Adipocyte (in vitro differentiated cells): ENCODE results near the gene CFAP52.
"Not testable (repeated sequence)": the region's sequence is repeated elsewhere in the genome, so short reads cannot be mapped to it uniquely, and the experiment has no call there.

Experiments used
- DNase-seq: peaks from one replicate; pipeline ENCODE4 v3.0.0-alpha.2; 2015; ENCODE audit warnings: low read depth
- H3K27me3 ChIP-seq: replicated peaks from 2 replicates; pipeline ENCODE4 v1.7.0; 2013; ENCODE audit warnings: mild to moderate bottlenecking, low read length, moderate library complexity; ENCODE audit not compliant: control insufficient read depth, insufficient read depth
- H3K36me3 ChIP-seq: 2 replicates; pipeline ENCODE4 v1.7.0; 2013; ENCODE audit warnings: low read length, mild to moderate bottlenecking, moderate library complexity; ENCODE audit not compliant: control insufficient read depth, insufficient read depth, severe bottlenecking
- H3K4me1 ChIP-seq: 2 replicates; pipeline ENCODE4 v1.7.0; 2013; ENCODE audit warnings: mild to moderate bottlenecking, low read length, moderate library complexity; ENCODE audit not compliant: control insufficient read depth, insufficient read depth
- H3K4me3 ChIP-seq: 2 replicates; pipeline ENCODE4 v1.7.0; 2013; ENCODE audit warnings: mild to moderate bottlenecking, low read length, moderate library complexity
- H3K9ac ChIP-seq: 2 replicates; pipeline ENCODE4 v1.7.0; 2013; ENCODE audit warnings: mild to moderate bottlenecking, low read length, moderate library complexity
- H3K9me3 ChIP-seq: 2 replicates; pipeline ENCODE4 v1.7.0; 2013; ENCODE audit warnings: mild to moderate bottlenecking, low read length, moderate library complexity; ENCODE audit not compliant: control insufficient read depth

Gene CFAP52

DNA sequence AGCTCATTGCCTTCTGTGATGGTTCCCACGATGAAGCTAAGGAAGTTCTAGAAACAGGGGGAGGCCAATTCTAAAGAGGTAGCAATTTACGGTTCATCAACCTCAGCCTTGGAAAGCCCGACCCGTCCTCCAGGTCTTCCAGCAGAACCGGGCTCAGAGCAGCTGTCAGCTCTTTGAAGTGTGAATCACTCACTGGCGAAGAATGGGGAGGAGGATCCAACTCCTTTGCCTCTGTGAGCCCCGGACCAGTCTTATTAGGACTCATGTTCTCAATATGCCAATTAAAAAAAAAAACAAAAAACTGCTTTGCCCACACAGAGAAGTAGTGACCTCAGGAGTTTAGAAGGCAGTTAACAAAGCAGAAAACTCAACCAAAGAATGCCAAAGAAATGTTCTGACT lies 32.2 kb upstream of the CFAP52 start:
- DNase-seq: no peak
- Histone ChIP-seq H3K4me3 (no peak overlapping the region), H3K4me1 (no peaks in the 10 kb centered on the region), H3K9ac (no peak overlapping the region), H3K36me3 (no peaks in the 10 kb centered on the region), H3K9me3 (no peaks in the 10 kb centered on the region), H3K27me3 (no peaks in the 10 kb centered on the region)

DNA sequence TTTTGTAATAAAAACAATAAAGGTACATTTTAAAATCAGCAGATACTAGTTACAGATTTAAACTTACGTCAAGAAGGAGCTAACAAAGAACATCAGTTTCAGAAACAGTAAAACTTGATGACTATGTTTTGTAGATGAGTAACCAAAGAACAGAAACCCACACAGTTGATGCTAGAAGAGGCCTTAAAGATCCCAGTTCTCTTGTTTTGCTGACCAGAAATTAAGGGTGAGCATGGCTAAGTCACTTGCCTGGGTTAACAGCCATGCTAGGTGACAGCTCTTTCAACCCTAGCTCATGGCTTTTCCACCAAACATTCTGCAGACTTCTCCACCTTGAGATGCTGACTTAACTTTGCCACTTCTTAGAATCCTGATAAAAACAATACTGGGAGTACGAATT lies 27.2 kb upstream of the CFAP52 start:
- DNase-seq: no peak
- Histone ChIP-seq H3K4me1 (no peaks in the 10 kb centered on the region), H3K9me3 (no peaks in the 10 kb centered on the region), H3K27me3 (no peaks in the 10 kb centered on the region), H3K36me3 (no peaks in the 10 kb centered on the region), H3K9ac (no peak overlapping the region), H3K4me3 (no peak overlapping the region)

- Histone ChIP-seq H3K9me3 (no peaks in the 10 kb centered on the region), H3K4me1 (no peaks in the 10 kb centered on the region), H3K4me3 (no peak overlapping the region), H3K27me3 (no peaks in the 10 kb centered on the region), H3K9ac (no peak overlapping the region), H3K36me3 (peaks cover 3% of the 10 kb centered on the region)
- no peak for DNase-seq
Observed at GRCh38 chr17:9553181-9553580, 23.3 kb upstream of the CFAP52 start.

- H3K36me3 ChIP-seq: peaks cover 3% of the 10 kb centered on the region
- no peaks in the 10 kb centered on the region for H3K4me1 ChIP-seq
- no peak for DNase-seq
- no peaks in the 10 kb centered on the region for H3K9me3 ChIP-seq
- H3K27me3 ChIP-seq: no peaks in the 10 kb centered on the region
- H3K9ac ChIP-seq: no peak overlapping the region
- no peak overlapping the region for H3K4me3 ChIP-seq
Observed at GRCh38 chr17:9553596-9553995, 22.8 kb upstream of the CFAP52 start.

DNA sequence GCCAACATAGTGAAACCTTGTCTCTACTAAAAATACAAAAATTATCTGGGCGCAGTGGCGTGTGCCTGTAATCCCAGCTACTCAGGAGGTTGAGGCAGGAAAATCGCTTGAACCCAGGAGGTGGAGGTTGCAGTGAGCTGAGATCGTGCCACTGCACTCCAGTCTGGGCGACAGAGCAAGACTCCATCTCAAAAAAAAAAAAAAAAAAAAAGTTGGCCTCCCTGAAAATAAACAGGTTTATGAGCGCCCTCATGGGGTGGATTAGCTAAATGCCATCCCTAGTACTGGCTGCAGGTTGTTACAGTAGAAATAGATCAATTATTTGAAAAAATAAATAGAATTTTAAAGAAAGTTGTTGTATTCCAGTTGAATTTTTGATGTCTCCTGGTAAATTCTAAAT lies 21.7 kb upstream of the CFAP52 start:
- not testable (repeated sequence) for H3K27me3 ChIP-seq, H3K4me3 ChIP-seq, H3K9ac ChIP-seq, H3K9me3 ChIP-seq, H3K36me3 ChIP-seq, H3K4me1 ChIP-seq
- DNase-seq: peak; percentile 56

DNA sequence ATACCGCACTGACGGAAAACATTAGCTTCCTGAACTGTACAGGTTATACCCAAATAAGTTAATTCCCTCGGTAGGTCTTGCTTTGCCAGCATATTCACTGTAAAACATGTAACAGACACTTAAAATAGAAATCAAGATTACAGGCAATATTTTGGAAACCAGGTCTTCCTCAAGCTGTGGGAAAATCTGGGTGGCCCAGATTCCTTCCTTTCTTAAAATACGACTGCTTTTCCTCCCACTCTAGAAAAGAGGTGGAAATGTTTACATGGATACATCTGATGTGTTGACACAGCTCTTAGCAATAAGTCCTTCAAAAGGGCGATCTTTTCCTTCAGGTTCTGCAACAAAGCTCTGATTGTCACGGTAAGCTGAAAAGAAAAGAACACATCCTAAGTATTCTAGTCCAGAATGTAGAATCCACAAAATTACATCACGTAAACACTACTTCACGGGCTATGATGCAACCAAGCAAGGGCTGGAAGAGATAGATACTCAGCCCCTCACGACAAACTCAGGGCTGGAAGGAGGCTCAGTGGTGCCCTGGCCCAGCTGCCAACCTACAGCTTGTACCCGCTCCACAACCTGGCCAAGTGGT lies 19.2 kb upstream of the CFAP52 start:
- Histone ChIP-seq H3K4me1 (no peaks in the 10 kb centered on the region), H3K9me3 (no peaks in the 10 kb centered on the region), H3K4me3 (no peak overlapping the region), H3K36me3 (peaks cover 3% of the 10 kb centered on the region), H3K9ac (no peak overlapping the region), H3K27me3 (no peaks in the 10 kb centered on the region)
- DNase-seq: no peak

DNA sequence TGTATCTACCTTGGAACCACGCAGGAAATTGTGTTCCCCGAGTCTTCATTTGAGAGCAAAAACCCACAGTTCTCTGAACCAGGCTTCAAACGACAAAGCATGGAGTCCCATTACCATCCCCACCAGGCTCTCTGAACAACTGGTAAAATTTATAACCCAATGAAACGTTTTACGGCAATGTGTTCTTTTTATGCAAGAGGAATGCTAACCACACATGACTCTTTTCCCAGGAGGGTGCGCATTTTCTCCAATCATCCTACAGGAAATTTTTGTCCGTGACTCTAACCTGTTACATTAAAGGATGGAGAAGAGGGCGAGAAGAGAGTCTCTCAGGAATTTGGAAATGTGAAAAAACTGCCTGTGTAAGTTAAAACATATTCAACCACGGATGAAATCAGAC lies 18.6 kb upstream of the CFAP52 start:
- Histone ChIP-seq H3K9me3 (no peaks in the 10 kb centered on the region), H3K27me3 (no peaks in the 10 kb centered on the region), H3K9ac (no peak overlapping the region), H3K36me3 (peaks cover 3% of the 10 kb centered on the region), H3K4me3 (no peak overlapping the region), H3K4me1 (no peaks in the 10 kb centered on the region)
- no peak for DNase-seq

- Histone ChIP-seq H3K9me3 (no peaks in the 10 kb centered on the region), H3K27me3 (no peaks in the 10 kb centered on the region), H3K9ac (no peak overlapping the region), H3K36me3 (peaks cover 20% of the 10 kb centered on the region), H3K4me1 (no peaks in the 10 kb centered on the region), H3K4me3 (no peak overlapping the region)
- DNase-seq: no peak
Observed at GRCh38 chr17:9564104-9564503, 12.3 kb upstream of the CFAP52 start.

- Histone ChIP-seq H3K27me3 (no peaks in the 10 kb centered on the region), H3K9ac (no peak overlapping the region), H3K4me1 (no peaks in the 10 kb centered on the region), H3K36me3 (peaks cover 24% of the 10 kb centered on the region), H3K4me3 (no peak overlapping the region), H3K9me3 (no peaks in the 10 kb centered on the region)
- DNase-seq: no peak
Observed at GRCh38 chr17:9566067-9566466, 10.4 kb upstream of the CFAP52 start.

- H3K9me3 ChIP-seq, DNase-seq, H3K4me1 ChIP-seq, H3K9ac ChIP-seq, H3K27me3 ChIP-seq, H3K4me3 ChIP-seq: not testable (repeated sequence)
- H3K36me3 ChIP-seq: peaks cover 24% of the 10 kb centered on the region
Observed at GRCh38 chr17:9566739-9567138, 9.7 kb upstream of the CFAP52 start.

GRCh38 chr17:9568004-9568403 lies 8.4 kb upstream of the CFAP52 start:
- H3K36me3 ChIP-seq: peaks cover 24% of the 10 kb centered on the region
- H3K27me3 ChIP-seq: no peaks in the 10 kb centered on the region
- no peaks in the 10 kb centered on the region for H3K9me3 ChIP-seq
- H3K4me3 ChIP-seq: no peak overlapping the region
- no peaks in the 10 kb centered on the region for H3K4me1 ChIP-seq
- no peak for DNase-seq
- no peak overlapping the region for H3K9ac ChIP-seq

GRCh38 chr17:9568957-9569588 lies 7.4 kb upstream of the CFAP52 start:
- Histone ChIP-seq H3K27me3 (no peaks in the 10 kb centered on the region), H3K4me1 (no peaks in the 10 kb centered on the region), H3K9ac (no peak overlapping the region), H3K9me3 (no peaks in the 10 kb centered on the region), H3K4me3 (no peak overlapping the region), H3K36me3 (peaks cover 24% of the 10 kb centered on the region)
- DNase-seq: no peak
